Heart left ventricle (tissue), 16 donors: Measurements from ENCODE around the gene CNTN4. TPM values are rescaled to one million over a fixed set of nuclear protein-coding genes. Genes with fewer than 3 reads are reported as not detected.

Experiments
- ATAC-seq, 4 donors: fragments of 200-7000 bp; cut with Tn5 transposase; one replicate each; pipeline ENCODE4 v1.9.1; 2020 to 2022; ENCODE audit warnings: moderate library complexity in 4 of 4, mild to moderate bottlenecking in 3 of 4, moderate number of reproducible peaks in 1 of 4
- DNase-seq, 5 donors: peaks; one replicate each; pipeline ENCODE4 v3.0.0-alpha.2; 2020
- H3K27ac ChIP-seq, 12 donors: fragments of 200-600 bp; sonication (generic) in 4 of 12; one replicate each; pipeline versions ENCODE4 v1.5.0 to v1.8.0; 2016 to 2022; ENCODE audit warnings: mild to moderate bottlenecking in 2 of 12
- H3K27me3 ChIP-seq, 9 donors: fragments of 200-600 bp; sonication (generic) in 2 of 9; one replicate each; pipeline versions ENCODE4 v1.5.1 to v1.8.0; 2016 to 2022; ENCODE audit warnings: mild to moderate bottlenecking in 3 of 9
- H3K36me3 ChIP-seq, 9 donors: fragments of 200-600 bp; sonication (generic) in 2 of 9; one replicate each; pipeline versions ENCODE4 v1.5.0 to v1.8.0; 2018 to 2022; ENCODE audit warnings: mild to moderate bottlenecking in 2 of 9
- H3K4me1 ChIP-seq, 12 donors: fragments of 200-600 bp; sonication (generic) in 4 of 12; one replicate each; pipeline versions ENCODE4 v1.5.0 to v1.8.0; 2016 to 2022; ENCODE audit warnings: mild to moderate bottlenecking in 3 of 12
- H3K4me3 ChIP-seq, 12 donors: fragments of 200-600 bp; sonication (generic) in 4 of 12; one replicate each; pipeline versions ENCODE4 v1.5.0 to v1.8.0; 2017 to 2022; ENCODE audit warnings: mild to moderate bottlenecking in 9 of 12, moderate library complexity in 4 of 12
- H3K9me3 ChIP-seq, 12 donors: fragments of 200-600 bp; sonication (generic) in 4 of 12; one replicate each; pipeline versions ENCODE4 v1.5.0 to v1.8.0; 2016 to 2022; ENCODE audit warnings: mild to moderate bottlenecking in 1 of 12
- POLR2A ChIP-seq, 2 donors: fragments of 450-650 bp; IDR thresholded peaks; one replicate each; pipeline ENCODE4 v1.6.1; 2017; ENCODE audit warnings: antibody characterized with exemption in 2 of 2, mild to moderate bottlenecking in 2 of 2, moderate library complexity in 2 of 2
- WGBS, 4 donors: extraction: QIAGEN DNeasy Blood & Tissue Kit in 2 of 4; methylation state at CpG; one replicate each; pipeline versions ENCODE4 v1.1.5 to v1.1.7; 2013 to 2018; 5-methylcytosine and 5-hydroxymethylcytosine counted together
- intact Hi-C, 10 donors: fragments of 100-400 bp; cut with DNase I; formaldehyde crosslinking; loops; one replicate each; pipeline versions ENCODE4 v1.11.1 to v1.14.2; 2022
- polyA plus RNA-seq, 2 donors: library from polyadenylated mRNA; stranded (reverse); fragments of 200-250 nt; gene quantifications; one replicate each; pipeline ENCODE4 v1.2.3, GENCODE V29; 2013
- total RNA-seq, 9 donors: library from RNA; depleted of rRNA in 2 of 9; stranded (reverse); fragments of >200 nt in 2 of 9; fragmentation: NEBNext Ultra II Directional in 3 of 9; extraction: Animal tissue kit (Norgen Biotek cat#: 25700) in 3 of 9; gene quantifications; one replicate each; pipeline versions ENCODE4 v1.1.0 to v1.2.4, GENCODE V29; 2016 to 2023
- TF ChIP-seq, protein P1 (sequence below), 12 donors: fragments of 200-600 bp; sonication (generic) in 4 of 12; IDR thresholded peaks; one replicate each; pipeline versions ENCODE4 v1.5.0 to v1.8.0; 2018 to 2022; ENCODE audit warnings: antibody characterized with exemption in 12 of 12, mild to moderate bottlenecking in 5 of 12
- donor health status: ischemic (EF 13 %, LVEDD 7.1; RV severe dilation, severe dysfunction).
- donor health status: healthy with polysubstance abuse.
- donor health status: DM: no; HTN: yes; CAD: no.
- donor health status: DM: no; HTN: no; CAD: no.
- donor health status: ischemic (EF 25% LVEDD 6.9; RV normal size, moderate dysfunction).
- donor health status: ischemic (EF 25% LVEDD 5.7; RV mildly dilated, moderate dysfunction).
- donor health status: healthy.
- donor health status: DM: yes; HTN: yes; CAD: no.
- donor health status: ischemic (EF 35%, LVEDD 5.7; RV mildly dilated, moderate dysfunction).
- donor health status: nonischemic (EF 11% LVEDD 7.7; RV severe dilation, severe dysfunction).
- donor health status: DM: yes; HTN: yes; CAD: no.
- donor health status: PGD.
- donor health status: ischemic (EF 29% LVEDD 5.4; RV normal size, mild dysfunction).
- donor health status: nonischemic (EF 23%, LVEDD 6.1; RV moderate dilation, normal function).

Gene CNTN4
- total and polyA plus RNA-seq, 11 donors, result 0.30 to 6.7 (median 1.2) TPM

DNA sequence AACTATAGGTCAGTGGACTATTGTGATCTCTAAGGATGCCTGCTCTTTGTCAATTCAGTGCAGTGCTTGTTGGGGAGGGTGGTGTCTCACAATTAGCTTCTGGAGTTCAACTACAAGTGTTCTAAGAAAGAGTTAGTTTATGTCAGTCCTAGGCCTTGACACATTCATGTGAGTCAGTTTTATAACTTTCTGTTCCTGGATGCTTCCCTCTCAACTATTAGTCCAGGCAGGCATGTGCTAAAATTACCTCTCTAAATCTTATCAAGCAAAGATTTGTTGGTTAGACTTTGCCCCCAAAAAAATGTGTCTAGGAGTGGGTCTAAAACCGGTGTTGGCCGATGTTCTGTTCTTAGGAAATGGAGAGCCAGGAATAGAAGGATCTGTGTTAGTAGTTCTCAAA lies 633.2 kb downstream of the CNTN4 start:
- no peak for ATAC-seq
- Histone ChIP-seq H3K4me3 (no peak overlapping the region), H3K27ac (no peak overlapping the region), H3K4me1 (no peaks in the 10 kb centered on the region), H3K36me3 (no peaks in the 10 kb centered on the region), H3K27me3 (no peaks in the 10 kb centered on the region), H3K9me3 (no peaks in the 10 kb centered on the region)
- TF ChIP-seq POLR2A (IDR thresholded peaks at IDR 0.05), result no peak
- TF ChIP-seq, protein P1, sequence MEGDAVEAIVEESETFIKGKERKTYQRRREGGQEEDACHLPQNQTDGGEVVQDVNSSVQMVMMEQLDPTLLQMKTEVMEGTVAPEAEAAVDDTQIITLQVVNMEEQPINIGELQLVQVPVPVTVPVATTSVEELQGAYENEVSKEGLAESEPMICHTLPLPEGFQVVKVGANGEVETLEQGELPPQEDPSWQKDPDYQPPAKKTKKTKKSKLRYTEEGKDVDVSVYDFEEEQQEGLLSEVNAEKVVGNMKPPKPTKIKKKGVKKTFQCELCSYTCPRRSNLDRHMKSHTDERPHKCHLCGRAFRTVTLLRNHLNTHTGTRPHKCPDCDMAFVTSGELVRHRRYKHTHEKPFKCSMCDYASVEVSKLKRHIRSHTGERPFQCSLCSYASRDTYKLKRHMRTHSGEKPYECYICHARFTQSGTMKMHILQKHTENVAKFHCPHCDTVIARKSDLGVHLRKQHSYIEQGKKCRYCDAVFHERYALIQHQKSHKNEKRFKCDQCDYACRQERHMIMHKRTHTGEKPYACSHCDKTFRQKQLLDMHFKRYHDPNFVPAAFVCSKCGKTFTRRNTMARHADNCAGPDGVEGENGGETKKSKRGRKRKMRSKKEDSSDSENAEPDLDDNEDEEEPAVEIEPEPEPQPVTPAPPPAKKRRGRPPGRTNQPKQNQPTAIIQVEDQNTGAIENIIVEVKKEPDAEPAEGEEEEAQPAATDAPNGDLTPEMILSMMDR (IDR thresholded peaks at IDR 0.05), result no peak
- WGBS, 4 donors, result 56 to 66% (median 63%) methylated on average over 2 of the region's 2 CpGs
- intact Hi-C loops, result no loop called here
- DNase-seq, result no peak

GRCh38 chr3:2735392-2735894 lies 636.8 kb downstream of the CNTN4 start:
- H3K9me3 ChIP-seq, result no peaks in the 10 kb centered on the region
- intact Hi-C loops, result no loop called here
- DNase-seq, result no peak
- H3K4me1 ChIP-seq, result no peaks in the 10 kb centered on the region
- H3K36me3 ChIP-seq, result no peaks in the 10 kb centered on the region
- no peak for TF ChIP-seq POLR2A (IDR thresholded peaks at IDR 0.05)
- TF ChIP-seq, protein P1 (IDR thresholded peaks at IDR 0.05), result no peak
- ATAC-seq, result no peak
- WGBS, 4 donors, result 76 to 81% (median 78%) methylated on average over 7 of the region's 7 CpGs
- no peak overlapping the region for H3K27ac ChIP-seq
- H3K4me3 ChIP-seq, result no peak overlapping the region
- H3K27me3 ChIP-seq, result no peaks in the 10 kb centered on the region

DNA sequence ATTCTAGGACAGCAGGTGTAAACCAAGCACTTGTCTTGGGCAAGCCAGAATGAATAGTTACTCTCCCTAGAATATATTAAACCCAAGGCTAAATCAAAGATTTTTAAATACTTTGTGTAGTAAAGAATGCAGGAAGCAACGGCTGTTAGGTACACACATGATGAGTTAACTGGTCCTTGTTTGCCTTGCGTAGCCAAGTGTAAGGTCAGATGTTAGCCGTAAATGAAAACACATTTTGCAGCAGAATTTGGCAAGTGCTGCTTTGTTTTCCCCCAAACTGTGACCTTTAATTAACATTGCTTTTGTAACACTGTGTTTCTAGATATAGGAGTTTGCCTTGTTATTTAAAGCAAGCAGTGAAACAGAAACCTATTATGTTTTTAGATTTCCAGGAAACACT lies 642.9 kb downstream of the CNTN4 start:
- ATAC-seq (no peak), DNase-seq (no peak)
- Histone ChIP-seq H3K9me3 (no peaks in the 10 kb centered on the region), H3K27me3 (no peaks in the 10 kb centered on the region), H3K36me3 (no peaks in the 10 kb centered on the region), H3K4me3 (no peak overlapping the region), H3K27ac (no peak overlapping the region), H3K4me1 (peaks cover 0 to 3% (median 0%) of the 10 kb centered on the region in 12 donors)
- WGBS, 4 donors, result 50 to 67% (median 52%) methylated on average over 3 of the region's 3 CpGs
- TF ChIP-seq POLR2A (IDR thresholded peaks at IDR 0.05), result no peak
- TF ChIP-seq, protein P1 (IDR thresholded peaks at IDR 0.05), result no peak
- intact Hi-C loops, result no loop called here

GRCh38 chr3:2765002-2765579 lies 666.4 kb downstream of the CNTN4 start:
- H3K27me3 ChIP-seq, result no peaks in the 10 kb centered on the region
- H3K36me3 ChIP-seq, result no peaks in the 10 kb centered on the region
- no peak for ATAC-seq
- no peak overlapping the region for H3K4me3 ChIP-seq
- no peak overlapping the region for H3K27ac ChIP-seq
- intact Hi-C loops, result no loop called here
- TF ChIP-seq, protein P1 (IDR thresholded peaks at IDR 0.05), result no peak
- TF ChIP-seq POLR2A (IDR thresholded peaks at IDR 0.05), result no peak
- H3K4me1 ChIP-seq, result no peaks in the 10 kb centered on the region
- DNase-seq, result no peak
- H3K9me3 ChIP-seq, result no peaks in the 10 kb centered on the region
- WGBS, 4 donors, result 13 to 20% (median 16%) methylated on average over 9 of the region's 9 CpGs
